IMR-90 (cell line): Measurements from ENCODE around the gene PCNX2. TPM values are rescaled to one million over a fixed set of nuclear protein-coding genes. Genes with fewer than 3 reads are reported as not detected.
A peak's percentile ranks its signal among the peaks of the same experiment; 100 is the strongest.
"Not testable (repeated sequence)": the region's sequence is repeated elsewhere in the genome, so short reads cannot be mapped to it uniquely, and the experiment has no call there.

Experiments
- ATAC-seq: fragments of 200-7000 bp; cut with Tn5 transposase; 2 replicates; pipeline ENCODE4 v1.9.1; 2020; ENCODE audit warnings: low read depth, mild to moderate bottlenecking, moderate library complexity
- BruUV-seq: library from RNA; stranded (reverse); fragments of 400-500 nt; replicated peaks from 2 replicates; lab custom pipeline; 2021; lab: Mats Ljungman, UMichigan
- CTCF ChIA-PET: fragments of 300-600 bp; formaldehyde crosslinking; extraction: SDS; loops from one replicate; lab custom pipeline; 2021; ENCODE audit warnings: antibody characterized with exemption; lab: Yijun Ruan, JAX
- POLR2A ChIA-PET: fragments of 300-600 bp; sonication (Branson Sonifier 250); formaldehyde crosslinking; loops from one replicate; lab custom pipeline; 2022; ENCODE audit warnings: antibody characterized with exemption; ENCODE audit not compliant: unreplicated experiment; lab: Charles Lee
- DNase-seq: peaks from one replicate; pipeline ENCODE4 v3.0.0; 2013
- H2AFZ ChIP-seq: replicated peaks from 2 replicates; pipeline ENCODE3; 2013; ENCODE audit warnings: low read length, mild to moderate bottlenecking; ENCODE audit not compliant: poor library complexity
- H2AK5ac ChIP-seq: 2 replicates; pipeline ENCODE4 v1.6.1; 2013; ENCODE audit warnings: low read depth, low read length, inconsistent platforms
- H2AK9ac ChIP-seq: replicated peaks from 2 replicates; pipeline ENCODE3; 2013; ENCODE audit warnings: mild to moderate bottlenecking, low read depth, low read length, moderate library complexity; ENCODE audit not compliant: poor library complexity
- H2BK120ac ChIP-seq: 2 replicates; pipeline ENCODE4 v1.6.1; 2013; ENCODE audit warnings: low read depth, low read length, inconsistent platforms
- H2BK15ac ChIP-seq: 3 replicates; pipeline ENCODE4 v1.6.1; 2013; ENCODE audit warnings: low read depth, low read length, inconsistent platforms
- H2BK20ac ChIP-seq: 2 replicates; pipeline ENCODE4 v1.6.1; 2013; ENCODE audit warnings: low read depth, mild to moderate bottlenecking, inconsistent platforms, low read length, moderate library complexity
- H2BK5ac ChIP-seq: 2 replicates; pipeline ENCODE4 v1.6.1; 2013; ENCODE audit warnings: mild to moderate bottlenecking, low read depth, low read length, inconsistent platforms; ENCODE audit not compliant: poor library complexity, severe bottlenecking
- H3K14ac ChIP-seq: replicated peaks from 2 replicates; pipeline ENCODE4 v1.6.1; 2013; ENCODE audit warnings: low read depth, low read length, inconsistent platforms
- H3K18ac ChIP-seq: 2 replicates; pipeline ENCODE4 v1.6.1; 2013; ENCODE audit warnings: low read depth, low read length, control low read depth
- H3K23ac ChIP-seq: 2 replicates; pipeline ENCODE4 v1.6.1; 2013; ENCODE audit warnings: low read depth, low read length, inconsistent platforms
- H3K27ac ChIP-seq: 2 replicates; pipeline ENCODE4 v1.5.1; 2013; ENCODE audit warnings: mild to moderate bottlenecking, control low read depth, low read length; ENCODE audit not compliant: insufficient read depth
- H3K27me3 ChIP-seq: 2 replicates; pipeline ENCODE4 v1.6.1; 2013; ENCODE audit warnings: low read length; ENCODE audit not compliant: control insufficient read depth, insufficient read depth
- H3K36me3 ChIP-seq: 2 replicates; pipeline ENCODE4 v1.6.1; 2013; ENCODE audit warnings: low read length, mixed read lengths; ENCODE audit not compliant: control insufficient read depth, insufficient read depth
- H3K4ac ChIP-seq: 2 replicates; pipeline ENCODE4 v1.6.1; 2013; ENCODE audit warnings: low read depth, low read length, inconsistent platforms
- H3K4me1 ChIP-seq: 2 replicates; pipeline ENCODE4 v1.6.1; 2013; ENCODE audit warnings: low read length, mixed read lengths; ENCODE audit not compliant: control insufficient read depth, insufficient read depth
- H3K4me2 ChIP-seq: 2 replicates; pipeline ENCODE4 v1.6.1; 2013; ENCODE audit warnings: low read depth, mild to moderate bottlenecking, control low read depth, low read length, moderate library complexity
- H3K4me3 ChIP-seq: 2 replicates; pipeline ENCODE4 v1.5.1; 2013; ENCODE audit warnings: low read depth, mild to moderate bottlenecking, control low read depth, low read length, moderate library complexity; ENCODE audit not compliant: insufficient read depth
- H3K56ac ChIP-seq: 2 replicates; pipeline ENCODE4 v1.6.1; 2013; ENCODE audit warnings: low read length, inconsistent platforms; ENCODE audit not compliant: insufficient read depth; ENCODE audit errors: extremely low read depth
- H3K79me1 ChIP-seq, 2 experiments: 2 replicates each; pipeline ENCODE4 v1.6.1; 2013; ENCODE audit warnings: low read length in 2 of 2, inconsistent platforms in 1 of 2, low read depth in 1 of 2
- H3K9ac ChIP-seq: 2 replicates; pipeline ENCODE4 v1.6.1; 2013; ENCODE audit warnings: low read depth, low read length, control low read depth
- H3K9me1 ChIP-seq: 2 replicates; pipeline ENCODE4 v1.6.1; 2013; ENCODE audit warnings: low read length, inconsistent platforms; ENCODE audit not compliant: insufficient read depth
- H3K9me3 ChIP-seq: 2 replicates; pipeline ENCODE4 v1.6.1; 2013; ENCODE audit warnings: low read length; ENCODE audit not compliant: control insufficient read depth, insufficient read depth
- H4K20me1 ChIP-seq: 2 replicates; pipeline ENCODE4 v1.6.1; 2013; ENCODE audit warnings: low read length, inconsistent platforms; ENCODE audit not compliant: insufficient read depth
- H4K5ac ChIP-seq: 2 replicates; pipeline ENCODE4 v1.6.1; 2013; ENCODE audit warnings: mild to moderate bottlenecking, low read depth, low read length, control low read depth
- H4K8ac ChIP-seq, 2 experiments: 2 replicates each; pipeline ENCODE4 v1.6.1; 2013; ENCODE audit warnings: low read depth in 2 of 2, low read length in 2 of 2, control low read depth in 1 of 2, inconsistent platforms in 1 of 2
- H4K91ac ChIP-seq: 2 replicates; pipeline ENCODE4 v1.6.1; 2013; ENCODE audit warnings: low read depth, low read length, inconsistent platforms; ENCODE audit not compliant: insufficient read depth
- RFX5 ChIP-seq: IDR thresholded peaks from 2 replicates; pipeline ENCODE4 v1.8.0; 2012; ENCODE audit warnings: low read depth, mild to moderate bottlenecking, low read length, moderate library complexity
- WGBS, 2 experiments: methylation state at CpG; one replicate each; pipeline versions ENCODE4 v1.1.5 to v1.1.7; 2013; ENCODE audit warnings: missing lambda C conversion rate in 2 of 2; ENCODE audit not compliant: insufficient read length in 1 of 2; ENCODE audit errors: extremely low coverage in 2 of 2; 5-methylcytosine and 5-hydroxymethylcytosine counted together
- dilution Hi-C: fragments of 300-500 bp; cut with HindIII; formaldehyde crosslinking; loops from one replicate; pipeline ENCODE4 v1.14.3; 2018; ENCODE audit warnings: low sequenced_read_pairs; ENCODE audit not compliant: unreplicated experiment
- in situ Hi-C: fragments of 300-500 bp; cut with MboI; formaldehyde crosslinking; loops from 3 replicates; pipeline ENCODE4 v1.14.3; 2019; ENCODE audit warnings: low sequenced_read_pairs, inconsistent platforms, mixed read lengths
- intact Hi-C: fragments of 100-400 bp; cut with micrococcal nuclease; formaldehyde crosslinking; loops from 2 replicates; pipeline ENCODE4 v1.10.0; 2022
- polyA plus RNA-seq, 3 experiments: library from polyadenylated mRNA; depleted of rRNA; stranded (reverse); fragments of >200 nt; gene quantifications; 2 replicates each; pipeline ENCODE4 v1.2.3, GENCODE V29; 2012; ENCODE audit warnings: low replicate concordance in 1 of 3
- total RNA-seq: library from RNA; depleted of rRNA; stranded (reverse); fragments of >200 nt; gene quantifications from 2 replicates; pipeline ENCODE4 v1.2.3, GENCODE V29; 2012

PCNX2 gene
- total and polyA plus RNA-seq, 2 of the 4 experiments (the other 2 are of a cell fraction): 15.9 to 22.6 TPM

DNA sequence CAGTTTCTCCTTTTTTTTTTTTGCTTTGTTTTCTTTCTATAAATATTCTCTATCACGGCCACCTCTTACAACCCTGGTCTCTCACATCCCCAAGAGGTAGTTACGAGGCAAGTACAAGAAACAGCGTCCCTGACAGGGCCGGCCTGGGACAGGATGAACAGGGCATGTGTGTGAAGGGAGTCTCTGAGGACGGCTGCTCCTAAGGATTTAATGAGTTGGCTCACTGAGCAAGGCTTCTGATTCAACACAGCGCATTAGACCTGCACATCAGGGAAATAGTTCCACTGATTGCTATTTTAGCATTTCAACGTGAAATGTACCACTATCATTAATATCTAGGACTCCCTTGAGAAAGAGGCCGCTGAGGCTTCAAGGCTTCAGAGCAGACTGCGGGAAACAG lies 291.1 kb downstream of the PCNX2 start:
- Histone ChIP-seq H4K8ac (no peak overlapping the region), H3K27ac (no peak overlapping the region), H3K4me3 (no peak overlapping the region), H3K23ac (no peak overlapping the region), H3K4me2 (no peak overlapping the region), H2BK120ac (no peak overlapping the region), H4K5ac (no peak overlapping the region; the same call in 1 of the 2 replicates), H3K14ac (0 out of 2 replicates have a peak overlapping the region, but pooled peaks have one; percentile 2), H2BK15ac (no peak overlapping the region), H3K4ac (no peak overlapping the region), H2BK20ac (peak overlapping the region; percentile 10; the same call in 1 of the 2 replicates), H3K9ac (no peak overlapping the region), H3K9me1 (peaks cover 5% of the 10 kb centered on the region; the same call in 1 of the 2 replicates), H4K91ac (no peak overlapping the region), H3K9me3 (no peaks in the 10 kb centered on the region), H2AFZ (no peak overlapping the region), H2AK9ac (peak overlapping the region; percentile 23), H3K36me3 (peaks cover 7% of the 10 kb centered on the region), H3K27me3 (no peaks in the 10 kb centered on the region), H3K4me1 (peaks cover 5% of the 10 kb centered on the region; the same call in 1 of the 2 replicates), H4K20me1 (no peaks in the 10 kb centered on the region), H3K18ac (no peak overlapping the region), H2AK5ac (0 out of 2 replicates have a peak overlapping the region, but pooled peaks have one; percentile 4), H3K79me1 (no peaks in the 10 kb centered on the region), H2BK5ac (no peak overlapping the region), H3K56ac (no peak overlapping the region)
- in situ Hi-C loops: no loop called here
- dilution Hi-C loops: no loop called here
- ATAC-seq: no peak
- no TSS peak for BruUV-seq
- POLR2A ChIA-PET: no interaction called here
- 80% methylated on average over 1 of the region's 9 CpGs; no CpG with 5 or more reads in 1 of the 2 experiments for WGBS, 2 experiments
- CTCF ChIA-PET: no interaction called here
- TF ChIP-seq RFX5: no peak
- DNase-seq: no peak
- intact Hi-C loops: no loop called here

DNA sequence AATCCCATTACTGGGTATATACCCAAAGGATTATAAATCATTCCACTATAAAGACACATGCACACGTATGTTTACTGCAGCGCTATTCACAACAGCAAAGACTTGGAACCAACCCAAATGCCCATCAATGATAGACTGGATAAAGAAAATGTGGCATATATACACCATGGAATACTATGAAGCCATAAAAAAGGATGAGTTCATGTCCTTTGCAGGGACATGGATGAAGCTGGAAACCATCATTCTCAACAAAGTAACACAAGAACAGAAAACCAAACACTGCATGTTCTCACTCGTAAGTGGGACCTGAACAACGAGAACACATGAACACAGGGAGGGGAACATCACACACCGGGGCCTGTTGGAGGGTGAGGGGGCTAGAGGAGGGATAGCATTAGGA lies 291.9 kb downstream of the PCNX2 start:
- H3K27me3 ChIP-seq, H3K79me1 ChIP-seq, H3K9ac ChIP-seq, H3K4me1 ChIP-seq, H4K20me1 ChIP-seq, H4K5ac ChIP-seq, H3K23ac ChIP-seq, H2BK120ac ChIP-seq, H2BK15ac ChIP-seq, dilution Hi-C loops, H4K91ac ChIP-seq, intact Hi-C loops, H2AFZ ChIP-seq, H2BK20ac ChIP-seq, ATAC-seq, H3K27ac ChIP-seq, BruUV-seq, in situ Hi-C loops, H3K18ac ChIP-seq, H2BK5ac ChIP-seq, H3K4ac ChIP-seq, POLR2A ChIA-PET, H2AK5ac ChIP-seq, CTCF ChIA-PET, H3K4me2 ChIP-seq, H3K14ac ChIP-seq, H3K9me1 ChIP-seq, H3K56ac ChIP-seq, H2AK9ac ChIP-seq, H3K9me3 ChIP-seq, DNase-seq, H3K4me3 ChIP-seq, H4K8ac ChIP-seq: not testable (repeated sequence)
- peaks cover 11% of the 10 kb centered on the region for H3K36me3 ChIP-seq
- WGBS, 2 experiments: no CpG with 5 or more reads among the region's 5 CpGs
